ENCODE measurements around the gene PIAS2.

The PIAS2 gene

GRCh38 chr18:46756559-46757201, 160.6 kb downstream of the PIAS2 start, which contains the start of gene ST8SIA5:
Gene ST8SIA5, minus strand, starts transcription at chr18:46757053. Its CDS starts 545 bp downstream, at chr18:46756508.
- DNase-seq, result no peak

DNA sequence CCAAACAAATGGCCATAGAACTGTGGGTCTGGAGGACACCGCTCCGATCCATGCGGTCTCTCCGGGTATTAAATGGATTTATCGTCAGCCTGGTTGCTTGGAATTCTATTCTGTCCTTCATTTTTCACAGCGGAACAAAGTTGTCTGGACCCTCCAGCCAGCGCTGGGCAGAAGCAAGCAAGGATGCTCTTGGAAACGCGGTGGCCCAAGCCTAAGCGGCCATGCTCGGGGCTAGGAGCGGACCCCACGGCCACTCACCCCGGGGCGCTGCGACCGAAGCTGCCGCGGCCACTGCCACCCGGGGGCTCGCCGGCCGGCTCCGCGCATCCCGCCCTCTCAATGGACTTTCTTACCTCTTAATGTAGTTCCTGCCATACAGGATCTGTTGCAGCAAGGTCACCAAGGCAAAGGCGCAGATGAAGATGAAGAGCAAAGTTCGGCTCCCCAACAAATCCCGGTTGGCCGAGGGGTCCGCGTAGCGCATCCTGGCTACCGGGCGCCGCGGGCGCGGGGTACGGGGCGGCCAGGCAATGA, 161.2 kb downstream of the PIAS2 start:
- DNase-seq, result no peak

GRCh38 chr18:46755315-46756024, 161.8 kb downstream of the PIAS2 start:
- peak; percentile 66 for DNase-seq

GRCh38 chr18:46754661-46755292, 162.5 kb downstream of the PIAS2 start:
- DNase-seq, result peak; percentile 66

GRCh38 chr18:46754188-46754587, 163.1 kb downstream of the PIAS2 start:
- peak; percentile 91 for DNase-seq
